ENCODE results near the gene ZNF224. TPM values are rescaled to one million over a fixed set of nuclear protein-coding genes. Genes with fewer than 3 reads are reported as not detected.

ZNF224 gene
- total and polyA plus RNA-seq, 10 of the 15 experiments (the other 5 are each of a cell fraction or from before 2014, with no cell fraction given), result 6.8 to 39.4 (median 17.2) TPM

GRCh38 chr19:44051650-44052402 lies 42.3 kb upstream of the ZNF224 start, which contains the start of gene ZNF223:
TSS of gene ZNF223 (plus strand) at chr19:44052036. CDS start at chr19:44055177, 3,141 bp downstream.
- peaks cover 7% of the 10 kb centered on the region; the same call in 2 of the 3 replicates for H3K9me3 ChIP-seq (replicated peaks; ENCODE audit: control insufficient read depth, insufficient read depth, low read length)
- H2AFZ ChIP-seq (ENCODE audit: control insufficient read depth, low read depth, low read length), result peak within 1 kb of the TSS; percentile 91
- no peak within 1 kb of the TSS for H3K27ac ChIP-seq (ENCODE audit: control insufficient read depth, insufficient read depth)
- no peaks in the 10 kb centered on the region for H3K79me2 ChIP-seq (ENCODE audit: control insufficient read depth, insufficient read depth, low read length)
- DNase-seq (ENCODE audit: low read depth, low spot score) (peak; percentile 69), FAIRE-seq (peak; percentile 72), ATAC-seq (peak; percentile 98)
- H3K4me2 ChIP-seq (ENCODE audit: control insufficient read depth, insufficient read depth), result peak within 1 kb of the TSS; percentile 6
- H3K9ac ChIP-seq (ENCODE audit: control insufficient read depth, insufficient read depth, low read length), result peak within 1 kb of the TSS; percentile 58
- no peaks in the 10 kb centered on the region for H3K36me3 ChIP-seq (ENCODE audit: control insufficient read depth in 2 of 2, insufficient read depth in 2 of 2, low read length in 1 of 2)
- intact Hi-C loops (cut with micrococcal nuclease; ENCODE audit: unreplicated experiment) (no loop called here), in situ Hi-C loops (cut with MboI) (no loop called here)
- no peaks in the 10 kb centered on the region for H4K20me1 ChIP-seq (ENCODE audit: control insufficient read depth, insufficient read depth)
- ChIA-PET RAD21 (ENCODE audit: unreplicated experiment) (interaction anchor here (0.7 to 1.2 kb wide), 3 partner anchors 48 to 117 kb away, joined by 3 read pairs; partner anchors contain the start of genes ZNF226 and ZNF45), CTCF (interaction anchor here (1.0 to 2.4 kb wide), 3 partner anchors 10 to 116 kb away, joined by 3 to 5 read pairs (median 3); partner anchors contain the start of genes ZNF224 and ZNF45), SMC1A (ENCODE audit: uncharacterized antibody, unreplicated experiment) (interaction anchor here (1.0 kb wide), 2 partner anchors 15 to 43 kb away, joined by 3 read pairs; no protein-coding TSS in a partner anchor), POLR2A (interaction anchor here (1.5 to 2.2 kb wide), 2 partner anchors 22 to 43 kb away, joined by 3 to 6 read pairs; no protein-coding TSS in a partner anchor)
- no TSS peak for BruUV-seq (replicated peaks)
- peak within 1 kb of the TSS; percentile 55 for H3K4me3 ChIP-seq
- H3K4me1 ChIP-seq (ENCODE audit: control insufficient read depth, insufficient read depth, low read length), result no peaks in the 10 kb centered on the region
- H3K27me3 ChIP-seq (replicated peaks in 1 of 2; ENCODE audit: control insufficient read depth in 2 of 2, insufficient read depth in 2 of 2, low read length in 1 of 2), result no peaks in the 10 kb centered on the region
- 15% methylated on average over 37 of the region's 38 CpGs for WGBS (ENCODE audit: insufficient coverage, insufficient replicate concordance, low lambda C conversion rate, missing lambda C conversion rate)
- TF ChIP-seq RUNX3 (IDR thresholded peaks at IDR 0.05; ENCODE audit: low read length) (no peak), NR2C1 (IDR thresholded peaks at IDR 0.05) (peak; percentile 81), MEF2A (IDR thresholded peaks at IDR 0.05; ENCODE audit: insufficient read depth, low read depth, low read length) (no peak), NBN (IDR thresholded peaks at IDR 0.05) (no peak), RELA (IDR thresholded peaks at IDR 0.05; ENCODE audit: borderline replicate concordance, partially characterized antibody) (no peak), SPI1 (IDR thresholded peaks at IDR 0.05; ENCODE audit: borderline replicate concordance, insufficient read depth, low read depth, low read length) (no peak), CREB1 (IDR thresholded peaks at IDR 0.05; ENCODE audit: low read depth) (no peak), BRCA1 (IDR thresholded peaks at IDR 0.05; ENCODE audit: low read depth, low read length) (no peak), POLR2AphosphoS5 (IDR thresholded peaks at IDR 0.05; ENCODE audit: low read length) (no peak), CHD1 (IDR thresholded peaks at IDR 0.05; ENCODE audit: low read depth, low read length) (no peak), HCFC1 (IDR thresholded peaks at IDR 0.05; ENCODE audit: low read length) (peak; percentile 86), GATAD2B (conservative IDR thresholded peaks at IDR 0.05; ENCODE audit: low read depth) (peak; percentile 66; the same call in 1 of the 2 replicates), WRNIP1 (IDR thresholded peaks at IDR 0.05; ENCODE audit: borderline replicate concordance, low read depth, low read length) (no peak), ZNF622 (IDR thresholded peaks at IDR 0.05) (no peak), EED (IDR thresholded peaks at IDR 0.05; ENCODE audit: low read depth) (no peak), SKIL (IDR thresholded peaks at IDR 0.05; ENCODE audit: low read depth, poor library complexity, severe bottlenecking) (peak; percentile 45), PKNOX1 (IDR thresholded peaks at IDR 0.05) (peak; percentile 33), E4F1 (IDR thresholded peaks at IDR 0.05; ENCODE audit: borderline replicate concordance, partially characterized antibody) (peak; percentile 13), LARP7 (IDR thresholded peaks at IDR 0.05) (peak; percentile 47; the same call in 1 of the 2 replicates), STAT1 (conservative IDR thresholded peaks at IDR 0.05) (no peak)
